AG04450 (cell line): ENCODE data around the gene GPX8. TPM values are rescaled to one million over a fixed set of nuclear protein-coding genes. Genes with fewer than 3 reads are reported as not detected.

Experiments used
- CTCF ChIA-PET: fragments of 300-600, 350-600 bp; formaldehyde crosslinking; extraction: SDS; loops from one replicate; lab custom pipeline; 2022; ENCODE audit warnings: antibody characterized with exemption, inconsistent platforms; lab: Charles Lee
- POLR2A ChIA-PET: fragments of 350-600 bp; formaldehyde crosslinking; extraction: SDS; loops from one replicate; lab custom pipeline; 2021; ENCODE audit warnings: antibody characterized with exemption, inconsistent platforms; lab: Yijun Ruan, JAX
- DNase-seq: peaks from one replicate; pipeline ENCODE4 v3.0.0-alpha.2; 2011; ENCODE audit warnings: low read depth, low spot score
- H3K27ac ChIP-seq: one replicate; pipeline ENCODE4 v1.5.1; 2012; ENCODE audit warnings: low read depth, low read length, control low read depth
- H3K27me3 ChIP-seq: one replicate; pipeline ENCODE4 v1.6.0; 2012; ENCODE audit warnings: low read length; ENCODE audit not compliant: control insufficient read depth, insufficient read depth
- H3K4me3 ChIP-seq: 2 replicates; pipeline ENCODE4 v1.5.1; 2011; ENCODE audit warnings: mild to moderate bottlenecking, low read depth, low read length, control low read depth
- H3K9me3 ChIP-seq: 2 replicates; pipeline ENCODE4 v1.5.1; 2012; ENCODE audit warnings: low read length; ENCODE audit not compliant: control insufficient read depth, insufficient read depth
- polyA minus RNA-seq: library from RNA; depleted of rRNA, polyadenylated mRNA; stranded (reverse); fragments of >200 nt; gene quantifications from 2 replicates; pipeline ENCODE4 v1.2.3, GENCODE V29; 2011; rRNA and poly(A)+ RNA removed
- polyA plus RNA-seq: library from polyadenylated mRNA; depleted of rRNA; stranded (reverse); fragments of >200 nt; gene quantifications from 2 replicates; pipeline ENCODE4 v1.2.3, GENCODE V29; 2011; rRNA removed
- TF ChIP-seq, protein P1 (sequence below): IDR thresholded peaks from 2 replicates; pipeline ENCODE4 v1.5.1; 2011; ENCODE audit warnings: low read depth, low read length, control low read depth, inconsistent platforms

GPX8 gene
- polyA plus RNA-seq (234 and 317 TPM in 2 replicates), polyA minus RNA-seq (45.4 and 73.7 TPM in 2 replicates)

DNA sequence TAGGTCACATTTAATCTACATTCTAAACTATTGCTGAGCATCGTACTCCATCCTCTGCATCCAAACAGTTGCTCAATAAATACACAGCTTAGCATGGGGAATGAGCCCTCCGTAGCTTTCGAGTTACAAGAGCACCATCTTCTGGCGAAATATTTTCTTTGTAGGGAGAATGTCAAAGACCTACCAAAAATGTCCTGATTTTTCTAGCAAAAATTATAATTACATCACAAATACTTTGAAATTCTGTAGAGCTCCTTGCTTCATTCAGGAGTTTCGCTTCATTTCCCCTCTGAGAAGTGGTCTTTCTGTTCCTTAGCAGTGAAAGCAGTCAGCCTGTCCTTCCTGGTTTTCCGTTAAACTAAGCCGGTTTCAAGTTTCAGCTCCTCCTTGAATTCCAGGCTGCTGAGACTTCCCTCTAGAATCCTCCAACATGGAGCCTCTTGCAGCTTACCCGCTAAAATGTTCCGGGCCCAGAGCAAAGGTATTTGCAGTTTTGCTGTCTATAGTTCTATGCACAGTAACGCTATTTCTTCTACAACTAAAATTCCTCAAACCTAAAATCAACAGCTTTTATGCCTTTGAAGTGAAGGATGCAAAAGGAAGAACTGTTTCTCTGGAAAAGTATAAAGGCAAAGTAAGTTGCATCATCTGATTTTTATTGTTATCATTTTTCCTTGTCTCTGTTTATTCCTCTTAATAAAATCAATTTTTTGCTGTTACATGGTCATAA, at the start of gene GPX8:
TSS of gene GPX8 (plus strand) at position 409 of the 730 bp plus-strand sequence. CDS start at position 431, 22 bp downstream.
- POLR2A ChIA-PET = interaction anchor here (0.6 to 1.4 kb wide), 11 partner anchors 174 to 850 kb away, joined by 3 to 12 read pairs (median 4); partner anchors contain the start of genes ARL15 and ESM1
- no peaks in the 10 kb centered on the region for H3K9me3 ChIP-seq
- CTCF ChIA-PET = interaction anchor here (0.5 to 3.1 kb wide), 33 partner anchors 8 to 913 kb away, joined by 3 to 85 read pairs (median 4); no protein-coding TSS in a partner anchor
- H3K27ac ChIP-seq = peak within 1 kb of the TSS; percentile 85
- TF ChIP-seq, protein P1, sequence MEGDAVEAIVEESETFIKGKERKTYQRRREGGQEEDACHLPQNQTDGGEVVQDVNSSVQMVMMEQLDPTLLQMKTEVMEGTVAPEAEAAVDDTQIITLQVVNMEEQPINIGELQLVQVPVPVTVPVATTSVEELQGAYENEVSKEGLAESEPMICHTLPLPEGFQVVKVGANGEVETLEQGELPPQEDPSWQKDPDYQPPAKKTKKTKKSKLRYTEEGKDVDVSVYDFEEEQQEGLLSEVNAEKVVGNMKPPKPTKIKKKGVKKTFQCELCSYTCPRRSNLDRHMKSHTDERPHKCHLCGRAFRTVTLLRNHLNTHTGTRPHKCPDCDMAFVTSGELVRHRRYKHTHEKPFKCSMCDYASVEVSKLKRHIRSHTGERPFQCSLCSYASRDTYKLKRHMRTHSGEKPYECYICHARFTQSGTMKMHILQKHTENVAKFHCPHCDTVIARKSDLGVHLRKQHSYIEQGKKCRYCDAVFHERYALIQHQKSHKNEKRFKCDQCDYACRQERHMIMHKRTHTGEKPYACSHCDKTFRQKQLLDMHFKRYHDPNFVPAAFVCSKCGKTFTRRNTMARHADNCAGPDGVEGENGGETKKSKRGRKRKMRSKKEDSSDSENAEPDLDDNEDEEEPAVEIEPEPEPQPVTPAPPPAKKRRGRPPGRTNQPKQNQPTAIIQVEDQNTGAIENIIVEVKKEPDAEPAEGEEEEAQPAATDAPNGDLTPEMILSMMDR = peak; percentile 66
- H3K27me3 ChIP-seq = no peaks in the 10 kb centered on the region
- H3K4me3 ChIP-seq = peak within 1 kb of the TSS; percentile 78
- DNase-seq = peak; percentile 78

DNA sequence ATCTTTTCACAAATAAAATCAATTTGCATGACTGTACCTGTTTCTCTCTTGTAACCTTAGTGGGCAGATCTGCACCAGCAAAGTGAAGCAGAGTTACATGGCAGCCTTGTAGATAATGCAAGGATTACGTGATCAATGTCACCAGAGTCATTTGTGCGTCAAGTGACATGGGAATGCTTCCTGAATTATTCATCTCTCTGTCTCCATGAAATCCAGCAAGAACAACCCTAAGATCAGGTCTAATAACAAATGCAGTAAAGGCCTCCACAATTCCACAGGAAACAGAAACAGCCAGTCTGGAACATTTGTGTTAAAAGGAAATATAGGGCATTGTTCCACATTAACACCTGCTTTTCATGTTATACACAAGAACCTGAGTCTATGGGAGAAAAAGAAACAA, 49.8 kb upstream of the GPX8 start:
- no peak for DNase-seq
- CTCF ChIA-PET = no interaction called here
- Histone ChIP-seq H3K27me3 (peaks cover 8% of the 10 kb centered on the region), H3K4me3 (no peak overlapping the region), H3K27ac (no peak overlapping the region), H3K9me3 (no peaks in the 10 kb centered on the region)
- POLR2A ChIA-PET = no interaction called here
- TF ChIP-seq, protein P1 = no peak

DNA sequence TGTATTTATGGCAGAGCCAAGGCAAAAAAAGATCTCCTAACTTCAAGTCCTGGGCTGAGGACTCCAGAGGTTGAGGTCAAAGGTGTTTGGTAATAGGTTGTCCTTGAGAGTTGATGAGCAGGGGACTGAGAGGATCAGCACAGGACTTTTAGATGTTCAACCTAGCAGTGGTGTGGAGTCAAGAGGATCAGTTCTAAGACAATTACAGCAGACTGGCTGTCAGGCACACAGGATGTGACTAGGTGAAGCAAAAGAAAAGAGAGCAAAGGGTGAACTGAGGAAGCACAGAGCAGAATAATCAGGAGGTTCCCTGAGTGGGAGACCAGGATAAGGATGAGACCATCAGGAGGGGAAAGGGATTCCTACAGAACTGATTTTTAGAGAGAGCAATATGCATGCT, 46.6 kb upstream of the GPX8 start:
- H3K4me3 ChIP-seq = no peak overlapping the region
- ChIA-PET POLR2A (no interaction called here), CTCF (no interaction called here)

DNA sequence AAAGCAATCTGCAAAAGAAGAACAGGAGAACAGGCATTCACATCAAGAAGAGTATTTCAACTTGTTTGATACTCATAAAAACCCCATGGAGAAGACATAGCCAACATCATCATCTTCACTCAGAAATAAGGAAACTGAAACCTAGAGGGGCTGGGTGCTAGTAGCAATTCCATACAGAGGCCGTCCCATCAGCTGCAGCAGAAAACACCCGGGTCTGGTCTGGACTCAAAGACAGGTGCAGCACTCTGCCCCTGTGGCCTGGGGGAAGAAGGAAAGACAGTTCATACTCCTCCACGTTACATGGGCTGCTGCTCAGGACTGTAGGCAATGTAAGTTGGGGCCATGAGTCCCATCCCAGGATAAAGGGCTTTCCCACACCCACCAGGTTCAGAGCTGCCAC, 45.9 kb upstream of the GPX8 start:
- Histone ChIP-seq H3K4me3 (no peak overlapping the region), H3K27ac (no peak overlapping the region), H3K9me3 (no peaks in the 10 kb centered on the region), H3K27me3 (peaks cover 16% of the 10 kb centered on the region)
- TF ChIP-seq, protein P1 = no peak
- ChIA-PET CTCF (no interaction called here), POLR2A (no interaction called here)
- no peak for DNase-seq

More for the DNA sequence above, 46.6 kb upstream of the GPX8 start:
- TF ChIP-seq, protein P1 = no peak
- no peak for DNase-seq
- Histone ChIP-seq H3K9me3 (no peaks in the 10 kb centered on the region), H3K27me3 (peaks cover 13% of the 10 kb centered on the region), H3K27ac (no peak overlapping the region)

- no peak for DNase-seq
- H3K27ac ChIP-seq = no peak overlapping the region
- peaks cover 25% of the 10 kb centered on the region for H3K27me3 ChIP-seq
- H3K9me3 ChIP-seq = no peaks in the 10 kb centered on the region
- ChIA-PET POLR2A (no interaction called here), CTCF (interaction anchor here (1.7 kb wide), 1 partner anchor 179 kb away, joined by 6 read pairs; no protein-coding TSS in a partner anchor)
- H3K4me3 ChIP-seq = no peak overlapping the region
- TF ChIP-seq, protein P1 = no peak
These were observed 36.6 kb upstream of the GPX8 start for GRCh38 chr5:55123365-55123764.
